ENCODE results near the gene MDN1. TPM values are rescaled to one million over a fixed set of nuclear protein-coding genes. Genes with fewer than 3 reads are reported as not detected.
"Not testable (repeated sequence)": the region's sequence is repeated elsewhere in the genome, so short reads cannot be mapped to it uniquely, and the experiment has no call there.

The MDN1 gene
- polyA plus RNA-seq, 4 donors = 35.6 to 48.1 (median 42.3) TPM

- DNase-seq (ENCODE audit: low read depth in 4 of 4, low spot score in 3 of 4) = not testable (repeated sequence)
These were observed 8.9 kb upstream of the MDN1 start for GRCh38 chr6:89828475-89828987.

GRCh38 chr6:89826029-89826528 is 6.5 kb upstream of the MDN1 start:
- DNase-seq (ENCODE audit: low read depth in 4 of 4, low spot score in 3 of 4) = no peak

- no peak for DNase-seq (ENCODE audit: low read depth in 4 of 4, low spot score in 3 of 4)
These were observed 638 bp downstream of the MDN1 start for GRCh38 chr6:89818977-89819335.

- no peak for DNase-seq (ENCODE audit: low read depth in 4 of 4, low spot score in 3 of 4)
These were observed 2.1 kb downstream of the MDN1 start for GRCh38 chr6:89817481-89817880.

GRCh38 chr6:89813422-89813821 is 6.2 kb downstream of the MDN1 start:
- not testable (repeated sequence) for DNase-seq (ENCODE audit: low read depth in 4 of 4, low spot score in 3 of 4)

- DNase-seq (ENCODE audit: low read depth in 4 of 4, low spot score in 3 of 4) = no peak
These were observed 12.0 kb downstream of the MDN1 start for GRCh38 chr6:89807581-89807980.

- no peak for DNase-seq (ENCODE audit: low read depth in 4 of 4, low spot score in 3 of 4)
These were observed 13.7 kb downstream of the MDN1 start for GRCh38 chr6:89805814-89806371.

GRCh38 chr6:89803271-89803670 is 16.3 kb downstream of the MDN1 start:
- DNase-seq (ENCODE audit: low read depth in 4 of 4, low spot score in 3 of 4) = no peak

GRCh38 chr6:89799756-89800155 is 19.8 kb downstream of the MDN1 start:
- DNase-seq (ENCODE audit: low read depth in 4 of 4, low spot score in 3 of 4) = no peak

GRCh38 chr6:89799096-89799495 is 20.5 kb downstream of the MDN1 start:
- no peak for DNase-seq (ENCODE audit: low read depth in 4 of 4, low spot score in 3 of 4)

- no peak for DNase-seq (ENCODE audit: low read depth in 4 of 4, low spot score in 3 of 4)
These were observed 22.3 kb downstream of the MDN1 start for GRCh38 chr6:89797317-89797716.

- DNase-seq (ENCODE audit: low read depth in 4 of 4, low spot score in 3 of 4) = no peak
These were observed 25.3 kb downstream of the MDN1 start for GRCh38 chr6:89794324-89794723.

GRCh38 chr6:89793586-89793985 is 26.0 kb downstream of the MDN1 start:
- DNase-seq (ENCODE audit: low read depth in 4 of 4, low spot score in 3 of 4) = no peak

GRCh38 chr6:89792881-89793280 is 26.7 kb downstream of the MDN1 start:
- DNase-seq (ENCODE audit: low read depth in 4 of 4, low spot score in 3 of 4) = no peak

GRCh38 chr6:89790403-89790802 is 29.2 kb downstream of the MDN1 start:
- no peak for DNase-seq (ENCODE audit: low read depth in 4 of 4, low spot score in 3 of 4)

- DNase-seq (ENCODE audit: low read depth in 4 of 4, low spot score in 3 of 4) = no peak
These were observed 29.6 kb downstream of the MDN1 start for GRCh38 chr6:89789980-89790379.

GRCh38 chr6:89787660-89788328 is 31.8 kb downstream of the MDN1 start:
- no peak for DNase-seq (ENCODE audit: low read depth in 4 of 4, low spot score in 3 of 4)

- DNase-seq (ENCODE audit: low read depth in 4 of 4, low spot score in 3 of 4) = no peak
These were observed 32.6 kb downstream of the MDN1 start for GRCh38 chr6:89786970-89787369.

- no peak for DNase-seq (ENCODE audit: low read depth in 4 of 4, low spot score in 3 of 4)
These were observed 34.8 kb downstream of the MDN1 start for GRCh38 chr6:89784838-89785237.

- DNase-seq (ENCODE audit: low read depth in 4 of 4, low spot score in 3 of 4) = not testable (repeated sequence)
These were observed 36.3 kb downstream of the MDN1 start for GRCh38 chr6:89783293-89783692.

GRCh38 chr6:89782222-89782621 is 37.4 kb downstream of the MDN1 start:
- DNase-seq (ENCODE audit: low read depth in 4 of 4, low spot score in 3 of 4) = no peak

All from left renal pelvis (tissue), 4 donors.